ENCODE results near the gene NSF.
"Not testable (repeated sequence)": the region's sequence is repeated elsewhere in the genome, so short reads cannot be mapped to it uniquely, and the experiment has no call there.

The NSF gene

DNA sequence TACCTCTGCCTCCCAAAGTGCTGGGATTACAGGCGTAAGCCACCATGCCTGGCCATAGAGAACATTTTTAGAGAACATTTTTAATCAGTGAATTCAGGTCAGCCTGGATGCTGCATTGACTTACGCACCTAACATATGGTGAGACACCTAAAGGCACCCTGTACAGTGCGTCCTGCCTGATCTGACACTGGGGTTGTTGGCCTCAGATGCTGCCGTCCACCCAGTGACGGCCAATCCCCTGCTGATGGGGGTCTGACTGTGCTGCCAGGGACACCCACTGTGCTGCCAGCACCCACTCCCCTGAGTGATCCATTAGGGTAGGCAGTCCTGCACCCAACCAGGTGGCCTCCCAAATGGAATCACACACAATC lies 189.5 kb downstream of the NSF start:
- DNase-seq: no peak

- DNase-seq: no peak
Observed at GRCh38 chr17:46782250-46782953, 191.9 kb downstream of the NSF start.

DNA sequence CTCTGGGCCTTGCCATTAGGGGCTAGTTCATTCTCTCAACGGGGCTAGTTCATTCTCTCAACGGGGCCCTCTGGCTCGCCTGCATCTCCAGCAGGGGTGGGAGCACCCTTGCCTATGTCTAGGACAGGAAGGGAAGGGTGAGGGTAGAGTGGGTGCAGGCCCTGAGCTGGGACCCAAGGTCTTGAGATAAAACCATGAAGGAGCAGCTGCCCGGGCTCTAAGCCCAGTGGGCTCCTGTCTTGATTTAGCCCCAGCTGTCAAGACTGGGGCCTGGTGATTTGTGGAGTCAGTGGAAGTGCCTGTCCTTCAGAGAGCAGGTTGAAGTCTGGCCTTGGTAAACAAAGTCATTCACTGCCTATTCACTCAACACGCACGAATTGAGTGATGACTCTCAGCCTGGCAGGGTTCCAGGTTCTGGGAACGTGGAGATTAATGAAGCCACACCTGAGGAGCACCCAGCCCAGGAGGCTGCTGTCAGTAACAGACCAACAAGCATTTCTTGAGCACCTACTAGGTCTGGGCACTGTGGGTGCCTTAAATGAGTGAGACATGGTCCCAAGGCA lies 192.6 kb downstream of the NSF start:
- no peak for DNase-seq

GRCh38 chr17:46785696-46786095 lies 195.2 kb downstream of the NSF start:
- DNase-seq: no peak

- no peak for DNase-seq
Observed at GRCh38 chr17:46787478-46787877, 197.0 kb downstream of the NSF start.

- no peak for DNase-seq
Observed at GRCh38 chr17:46788300-46788699, 197.8 kb downstream of the NSF start.

GRCh38 chr17:46788796-46789195 lies 198.3 kb downstream of the NSF start:
- DNase-seq: no peak

DNA sequence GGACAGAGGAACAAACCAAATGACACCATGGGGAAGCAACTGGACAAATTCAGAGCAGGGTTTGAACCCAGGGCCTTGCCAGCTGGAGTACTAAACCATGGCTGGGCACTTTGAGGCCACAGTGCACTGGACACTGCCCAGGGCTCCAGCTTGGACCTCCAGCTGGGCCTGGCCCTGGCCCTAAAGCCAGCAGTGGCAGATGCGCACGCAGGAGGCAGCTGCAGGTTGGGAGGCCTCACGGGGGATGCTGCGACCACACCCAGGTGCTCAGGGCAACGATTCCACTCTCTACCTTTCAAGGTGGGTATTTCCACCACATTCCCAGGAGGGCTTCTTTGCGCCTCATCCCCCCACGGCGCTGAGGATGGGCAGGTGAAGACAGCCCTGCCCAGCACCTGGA lies 199.1 kb downstream of the NSF start:
- no peak for DNase-seq

- no peak for DNase-seq
Observed at GRCh38 chr17:46790216-46790615, 199.7 kb downstream of the NSF start.

DNA sequence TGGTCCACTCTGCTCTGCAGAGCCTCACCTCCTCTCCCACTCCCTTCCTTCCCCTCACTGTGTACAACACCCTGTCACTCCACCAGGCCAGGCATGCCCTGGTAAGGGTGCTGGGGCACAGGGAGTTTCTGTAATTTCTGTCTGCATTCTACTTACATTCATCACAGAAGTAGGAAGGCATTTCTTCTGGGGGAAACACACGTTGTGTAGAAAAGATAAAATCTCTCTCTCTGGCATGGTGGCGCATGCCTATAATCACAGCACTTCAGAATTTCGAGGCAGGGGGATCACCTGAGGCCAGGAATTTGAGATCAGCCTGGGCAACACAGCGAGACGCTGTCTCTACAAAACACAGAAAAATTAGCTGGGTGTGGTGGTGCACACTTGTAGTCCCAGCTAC lies 201.1 kb downstream of the NSF start:
- DNase-seq: no peak

DNA sequence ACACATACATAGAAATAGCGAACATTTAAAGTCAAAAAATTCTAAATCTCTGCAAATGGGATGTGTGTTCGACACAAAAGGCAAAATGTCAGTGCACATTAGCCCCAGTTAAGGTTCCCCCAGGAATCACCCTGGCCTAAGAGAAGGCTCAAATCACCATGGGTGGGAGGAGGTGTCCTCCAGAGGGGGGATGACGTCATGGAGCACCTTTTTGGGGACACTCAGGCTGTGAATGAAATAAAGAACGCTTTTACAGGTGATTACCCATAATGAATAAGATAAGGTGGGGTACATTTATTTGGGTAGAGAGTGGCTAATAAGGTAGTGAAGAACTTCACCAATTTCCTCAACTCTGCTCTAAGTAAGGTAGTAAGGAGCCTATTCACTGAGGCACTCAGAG lies 201.6 kb downstream of the NSF start:
- no peak for DNase-seq

- not testable (repeated sequence) for DNase-seq
Observed at GRCh38 chr17:46793023-46793422, 202.6 kb downstream of the NSF start.

GRCh38 chr17:46793541-46793940 lies 203.1 kb downstream of the NSF start:
- DNase-seq: no peak

DNA sequence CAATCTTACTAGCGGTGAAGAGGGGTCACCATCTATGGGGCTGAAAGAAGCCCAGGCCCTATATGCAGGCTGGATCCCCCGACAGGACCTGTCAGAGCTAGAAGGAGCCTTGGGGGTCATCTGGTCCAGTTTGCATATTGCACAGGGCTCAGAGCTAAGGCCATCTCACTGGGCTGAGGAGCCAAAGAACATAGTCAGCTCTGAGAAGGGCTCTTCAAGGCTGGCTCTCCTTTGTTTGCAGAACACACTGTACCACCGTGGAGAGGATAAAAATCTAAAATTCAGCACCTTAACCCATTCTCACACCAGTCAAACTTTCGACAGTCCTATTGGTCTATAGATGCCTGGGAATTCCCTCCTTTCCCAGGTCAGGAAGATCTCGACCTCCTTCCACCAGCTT lies 203.8 kb downstream of the NSF start:
- DNase-seq: no peak

- no peak for DNase-seq
Observed at GRCh38 chr17:46795379-46795952, 205.0 kb downstream of the NSF start.

DNA sequence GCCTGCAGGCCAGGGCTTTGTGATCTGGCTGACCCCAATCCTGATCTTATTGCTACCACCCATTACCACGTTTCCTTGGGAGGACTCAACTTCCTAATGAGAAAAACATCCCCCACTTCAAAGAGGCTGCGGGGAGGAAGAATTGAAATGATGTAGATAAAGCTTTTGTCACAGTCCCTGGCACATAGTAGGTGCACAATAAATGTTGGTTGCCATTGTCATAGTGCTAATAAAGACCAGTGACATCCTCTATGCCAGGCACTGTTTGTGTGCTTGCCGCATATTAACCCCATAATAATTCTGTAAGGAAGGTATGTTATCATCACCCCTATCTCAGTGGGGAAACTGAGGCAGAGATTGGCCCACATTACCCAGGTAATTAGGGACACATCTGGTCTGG lies 205.6 kb downstream of the NSF start:
- DNase-seq: no peak

GRCh38 chr17:46796524-46796923 lies 206.1 kb downstream of the NSF start:
- DNase-seq: no peak

- DNase-seq: no peak
Observed at GRCh38 chr17:46796956-46797530, 206.6 kb downstream of the NSF start.

DNA sequence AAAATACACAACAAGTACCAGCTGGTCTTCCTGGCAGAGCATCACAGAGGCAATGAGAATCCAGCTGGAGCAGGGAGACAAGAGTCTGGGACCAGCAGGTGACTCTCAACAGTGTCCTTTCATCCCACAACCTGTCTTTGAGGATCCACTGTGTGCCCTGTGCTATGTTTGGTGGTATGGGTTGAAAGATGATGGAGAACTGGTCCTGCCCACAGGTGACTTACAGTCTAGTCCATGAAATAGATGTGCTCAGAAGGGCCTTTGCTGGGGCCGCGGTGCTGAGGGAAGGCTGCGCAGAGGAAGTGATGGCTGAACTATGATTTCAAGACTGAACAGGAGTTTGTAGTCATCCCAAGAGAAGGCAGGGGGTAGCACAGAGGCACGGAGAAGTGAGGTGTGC lies 210.1 kb downstream of the NSF start:
- DNase-seq: no peak

DNA sequence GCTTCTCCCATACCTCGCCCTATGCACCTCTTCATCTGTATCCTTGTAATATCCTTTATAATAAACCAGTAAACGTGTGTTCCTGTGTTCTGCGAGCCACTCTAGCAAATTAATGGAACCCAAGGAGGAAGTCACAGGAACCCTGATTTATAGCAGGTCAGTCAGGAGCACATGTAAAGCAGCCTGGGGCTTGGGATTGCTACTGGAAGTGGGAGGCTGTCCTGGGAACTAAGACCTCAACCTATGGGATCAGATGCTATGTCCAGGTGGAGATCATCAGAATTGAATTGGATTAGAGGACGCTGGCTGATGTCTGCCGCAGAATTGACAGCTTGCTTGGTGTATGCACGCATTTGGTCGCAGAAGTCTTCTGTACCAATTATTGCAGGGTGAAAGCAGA lies 212.3 kb downstream of the NSF start:
- no peak for DNase-seq

DNA sequence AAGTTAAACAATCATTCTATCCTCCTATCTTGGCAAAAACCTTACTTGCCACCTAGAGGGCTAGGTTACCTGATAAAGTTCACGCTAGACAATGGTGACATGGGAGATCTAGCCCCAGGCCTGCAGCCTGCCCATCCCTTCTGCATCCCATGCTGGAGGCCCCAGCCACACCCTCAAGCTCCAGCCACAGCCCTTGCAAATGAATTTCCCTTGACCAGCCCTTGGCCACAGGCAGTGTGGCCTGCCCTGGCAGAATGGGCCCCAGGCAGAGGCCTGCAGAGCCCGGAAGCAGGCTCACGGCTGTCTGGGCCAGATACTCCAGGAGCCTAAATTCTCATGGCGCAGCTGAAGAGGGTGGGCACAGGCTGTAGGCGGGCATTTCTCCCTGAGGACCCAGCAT lies 213.1 kb downstream of the NSF start:
- DNase-seq: no peak

DNA sequence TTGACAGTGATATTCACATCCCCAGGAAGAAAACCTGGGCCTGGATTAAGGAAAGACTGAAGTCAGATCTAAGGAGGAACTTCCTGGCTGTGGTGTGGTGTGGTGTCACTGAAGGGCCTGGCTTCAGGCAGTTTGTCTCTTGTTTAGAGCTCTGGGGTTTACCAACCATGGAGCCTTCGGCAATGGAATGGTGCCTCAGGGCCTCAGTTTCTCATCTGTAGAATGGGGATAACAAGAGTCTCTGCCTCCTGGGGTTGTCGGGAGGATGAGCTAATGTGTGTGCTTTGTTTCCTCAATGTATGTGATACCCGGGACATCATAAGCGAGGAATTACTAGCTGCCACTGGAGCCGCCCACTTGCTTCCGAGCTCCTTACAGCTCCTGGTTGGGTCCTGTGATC lies 215.3 kb downstream of the NSF start:
- DNase-seq: no peak
